ENCODE results near the gene TCP11. TPM values are rescaled to one million over a fixed set of nuclear protein-coding genes. Genes with fewer than 3 reads are reported as not detected.

The TCP11 gene
- total RNA-seq, 8 experiments from 2014 or later = 0.22 to 1.2 (median 0.57) TPM; not detected in 4

DNA sequence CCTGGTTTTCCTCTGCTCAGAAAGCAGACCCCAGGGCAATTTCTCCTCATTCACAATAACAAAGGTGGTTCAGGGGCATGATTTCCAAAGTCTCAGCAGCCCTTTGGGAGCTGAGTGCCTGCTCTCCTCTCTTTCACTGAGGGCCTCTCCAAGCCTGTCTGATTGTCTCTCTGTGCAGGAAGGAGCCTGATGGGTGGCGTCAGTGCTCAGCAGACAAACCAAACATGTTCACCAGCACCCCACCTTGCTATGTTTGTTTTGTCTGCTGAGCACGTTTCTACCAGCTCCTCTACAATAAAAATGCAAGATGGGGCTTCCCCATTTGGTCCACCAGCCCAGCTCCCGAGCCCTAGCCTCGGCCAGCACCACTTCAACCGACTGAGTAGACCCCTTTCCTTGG is 25.4 kb upstream of the TCP11 start:
- Histone ChIP-seq H3K27ac (no peak overlapping the region), H3K4me3 (no peak overlapping the region), H3K4me1 (replicated peaks in 1 of 2) (peaks cover 5 to 14% of the 10 kb centered on the region in 2 donors)
- in situ Hi-C loops (cut with MboI; ENCODE audit: low pct_unique_long_range_greater_than_20kb in 2 of 9, low sequenced_read_pairs in 9 of 9, unreplicated experiment in 9 of 9) = no loop called here
- peak in 3 of 8 experiments; percentile 41 to 97 (median 58) for ATAC-seq (replicated peaks in 6 of 8)
- WGBS, 10 experiments = 7 to 100% (median 83%) methylated on average over 2 to 4 of the region's 5 CpGs; no CpG with 5 or more reads in 4 of the 10 experiments

DNA sequence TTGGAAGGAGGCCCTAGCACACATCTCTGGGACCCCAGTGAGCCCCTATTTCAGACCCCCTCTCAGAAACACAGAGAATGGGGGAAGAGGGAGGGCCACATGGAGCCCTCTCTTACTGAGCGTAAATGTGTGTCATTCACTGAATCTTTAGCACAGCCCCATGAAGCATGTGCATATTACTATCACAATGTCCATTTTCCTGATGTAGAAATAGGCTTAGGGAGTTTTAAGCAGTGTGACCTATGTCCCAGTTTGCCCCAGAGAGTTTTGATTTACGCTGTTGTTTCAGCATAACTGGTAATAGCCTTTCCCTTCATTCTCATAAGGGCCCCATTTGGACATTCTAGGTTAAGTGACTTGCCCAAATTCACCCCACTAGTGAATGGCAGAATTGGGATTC is 25.0 kb upstream of the TCP11 start:
- WGBS, 10 experiments = 15 to 100% (median 64%) methylated on average over 1 to 2 of the region's 2 CpGs; no CpG with 5 or more reads in 4 of the 10 experiments
- peaks cover 6 to 14% of the 10 kb centered on the region in 2 donors for H3K4me1 ChIP-seq (replicated peaks in 1 of 2)
- in situ Hi-C loops (cut with MboI; ENCODE audit: low pct_unique_long_range_greater_than_20kb in 2 of 9, low sequenced_read_pairs in 9 of 9, unreplicated experiment in 9 of 9) = no loop called here
- ATAC-seq (replicated peaks in 6 of 8) = peak in 3 of 8 experiments; percentile 71 to 92 (median 90)
- H3K27ac ChIP-seq = no peak overlapping the region
- H3K4me3 ChIP-seq = no peak overlapping the region

DNA sequence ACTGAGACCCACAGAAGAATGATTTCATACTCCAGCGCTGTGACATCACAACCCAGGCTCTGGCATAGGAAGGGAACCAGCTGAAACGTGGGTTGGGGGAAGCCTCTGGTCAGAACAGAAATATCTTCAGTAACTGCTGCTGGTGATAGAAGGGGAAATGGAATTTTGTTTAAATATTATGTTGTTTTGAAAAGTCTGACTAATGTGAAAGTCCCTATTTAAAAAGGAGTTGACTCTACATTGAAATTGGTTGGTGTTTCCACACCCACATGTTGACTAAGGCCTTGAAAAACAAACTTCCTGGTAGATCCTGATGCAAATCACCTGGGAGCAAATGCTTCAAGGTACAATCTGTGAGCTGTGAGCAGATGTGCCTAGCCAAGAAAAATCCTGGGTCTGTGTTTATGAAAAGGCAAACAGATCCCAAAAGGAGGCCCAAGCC is 24.5 kb upstream of the TCP11 start:
- ATAC-seq (replicated peaks in 6 of 8) = peak in 3 of 8 experiments; percentile 42 to 79 (median 78)
- Histone ChIP-seq H3K4me1 (replicated peaks in 1 of 2) (peaks cover 9 to 14% of the 10 kb centered on the region in 2 donors), H3K4me3 (no peak overlapping the region), H3K27ac (no peak overlapping the region)
- in situ Hi-C loops (cut with MboI; ENCODE audit: low pct_unique_long_range_greater_than_20kb in 2 of 9, low sequenced_read_pairs in 9 of 9, unreplicated experiment in 9 of 9) = no loop called here
- WGBS, 10 experiments = 56 to 100% (median 75%) methylated on average over 1 to 2 of the region's 2 CpGs; no CpG with 5 or more reads in 5 of the 10 experiments

DNA sequence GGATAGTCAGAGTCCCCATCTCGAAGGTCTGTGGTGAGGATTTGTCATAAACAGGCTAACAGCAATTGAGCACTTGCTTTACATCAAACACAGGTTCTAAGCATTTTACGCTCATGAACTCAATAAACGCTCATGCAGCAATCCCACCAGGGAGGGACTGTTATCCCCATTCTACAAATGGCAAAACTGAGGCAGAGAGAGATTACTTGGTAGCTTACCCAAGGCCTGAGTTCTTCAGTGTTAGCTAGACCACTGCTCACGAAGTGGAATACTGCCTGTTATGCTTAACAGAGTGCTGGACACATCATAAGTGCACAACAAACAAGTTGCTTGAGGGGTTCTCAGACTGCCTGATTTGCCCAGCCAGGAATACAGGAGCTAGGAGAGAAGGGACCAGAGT is 23.7 kb upstream of the TCP11 start:
- no peak for ATAC-seq (replicated peaks in 6 of 8)
- 80 to 100% (median 95%) methylated on average over 1 to 4 of the region's 4 CpGs; no CpG with 5 or more reads in 2 of the 10 experiments for WGBS, 10 experiments
- Histone ChIP-seq H3K4me3 (no peak overlapping the region), H3K27ac (no peak overlapping the region), H3K4me1 (replicated peaks in 1 of 2) (peaks cover 9 to 14% of the 10 kb centered on the region in 2 donors)
- in situ Hi-C loops (cut with MboI; ENCODE audit: low pct_unique_long_range_greater_than_20kb in 2 of 9, low sequenced_read_pairs in 9 of 9, unreplicated experiment in 9 of 9) = no loop called here

DNA sequence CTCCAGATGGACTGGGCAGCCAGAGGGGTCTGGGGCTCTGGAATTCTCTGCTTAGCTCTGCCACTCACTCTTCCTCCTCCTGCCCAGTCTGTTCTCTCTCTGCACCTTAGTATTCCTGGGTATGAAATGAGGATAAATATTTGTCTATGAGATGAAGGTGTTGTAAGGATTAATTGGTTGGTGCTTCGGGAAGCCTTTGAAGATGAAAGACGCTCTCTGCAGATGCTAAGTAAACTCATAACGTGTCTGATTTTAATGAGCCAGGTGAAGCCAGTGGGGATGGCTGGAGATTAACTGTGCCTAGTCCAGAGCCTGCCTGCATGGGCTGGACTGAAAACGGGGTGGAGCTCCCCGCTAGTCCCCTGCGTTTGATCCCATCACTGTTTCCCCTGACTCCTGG is 23.1 kb upstream of the TCP11 start:
- H3K27ac ChIP-seq = no peak overlapping the region
- WGBS, 10 experiments = 14 to 100% (median 90%) methylated on average over 1 to 6 of the region's 6 CpGs; no CpG with 5 or more reads in 3 of the 10 experiments
- no peak overlapping the region for H3K4me3 ChIP-seq
- H3K4me1 ChIP-seq (replicated peaks in 1 of 2) = peaks cover 9 to 14% of the 10 kb centered on the region in 2 donors
- no peak for ATAC-seq (replicated peaks in 6 of 8)
- in situ Hi-C loops (cut with MboI; ENCODE audit: low pct_unique_long_range_greater_than_20kb in 2 of 9, low sequenced_read_pairs in 9 of 9, unreplicated experiment in 9 of 9) = no loop called here

DNA sequence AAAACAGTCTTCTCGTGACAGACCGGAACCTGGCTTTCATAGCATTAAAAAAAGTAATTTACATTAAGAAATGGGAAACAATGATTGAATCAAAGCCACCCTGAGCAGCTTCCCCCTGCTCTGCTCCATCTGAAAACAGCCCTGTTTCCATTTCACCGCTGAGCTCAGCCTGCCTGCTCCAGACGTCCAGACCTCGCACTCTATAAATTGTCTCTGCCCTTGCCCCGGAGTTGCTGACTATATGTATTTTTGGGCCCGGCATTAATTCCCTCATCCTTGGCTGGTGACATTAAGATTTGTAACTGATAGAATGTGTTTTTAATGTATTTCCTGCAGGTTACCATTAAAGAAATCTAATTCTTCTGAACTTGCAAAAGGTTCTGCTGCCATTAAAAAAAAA is 22.7 kb upstream of the TCP11 start:
- 48 to 100% (median 80%) methylated on average over 1 to 5 of the region's 7 CpGs; no CpG with 5 or more reads in 2 of the 10 experiments for WGBS, 10 experiments

DNA sequence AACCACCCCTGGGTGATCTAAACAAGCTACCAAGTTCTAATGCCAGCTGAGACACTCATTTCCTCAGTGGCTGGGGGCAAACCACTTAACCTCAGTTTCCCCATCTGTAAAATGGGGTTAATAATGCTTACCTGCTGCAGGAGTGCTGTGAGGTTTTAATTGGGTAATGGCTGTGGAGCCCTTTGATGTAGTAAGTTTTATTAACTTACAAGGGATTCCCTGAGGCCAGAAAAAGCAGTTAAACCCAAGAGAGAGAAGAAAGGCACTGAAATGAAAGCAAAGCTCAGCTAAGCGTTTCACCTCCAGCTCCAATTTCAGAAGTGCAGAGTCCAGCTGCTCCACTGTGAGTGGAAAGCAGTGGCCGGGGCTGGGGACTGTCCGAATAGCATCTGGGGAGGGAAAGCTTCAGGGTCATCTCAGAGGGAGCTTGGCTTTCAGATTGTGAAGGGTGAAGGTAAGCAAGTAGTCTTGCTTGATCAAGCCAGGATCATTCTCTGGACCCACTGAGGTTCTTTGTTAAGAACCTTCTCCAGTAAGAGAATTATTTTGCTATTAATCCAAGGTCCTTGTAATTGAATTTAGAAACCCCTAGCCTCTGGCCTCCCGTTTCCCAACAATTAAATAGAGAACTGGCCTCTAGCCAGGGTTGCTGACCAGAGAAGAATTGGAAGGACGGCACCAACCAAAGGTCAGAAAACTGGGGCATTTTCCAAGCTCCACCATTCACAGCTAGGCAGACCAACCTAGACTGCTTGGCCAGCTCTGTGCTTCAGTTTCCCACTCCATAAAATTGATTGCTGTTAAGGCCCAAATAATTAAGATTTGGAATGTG is 20.9 kb upstream of the TCP11 start:
- in situ Hi-C loops (cut with MboI; ENCODE audit: low pct_unique_long_range_greater_than_20kb in 2 of 9, low sequenced_read_pairs in 9 of 9, unreplicated experiment in 9 of 9) = no loop called here
- peaks cover 4 to 5% of the 10 kb centered on the region in 2 donors for H3K4me1 ChIP-seq (replicated peaks in 1 of 2)
- WGBS, 10 experiments = 43 to 100% (median 78%) methylated on average over 1 to 4 of the region's 5 CpGs; no CpG with 5 or more reads in 2 of the 10 experiments
- H3K4me3 ChIP-seq = no peak overlapping the region
- no peak overlapping the region for H3K27ac ChIP-seq
- no peak for ATAC-seq (replicated peaks in 6 of 8)

More for the DNA sequence above, 22.7 kb upstream of the TCP11 start:
- peaks cover 6 to 12% of the 10 kb centered on the region in 2 donors for H3K4me1 ChIP-seq (replicated peaks in 1 of 2)
- H3K27ac ChIP-seq = no peak overlapping the region
- no peak overlapping the region for H3K4me3 ChIP-seq
- no peak for ATAC-seq (replicated peaks in 6 of 8)
- in situ Hi-C loops (cut with MboI; ENCODE audit: low pct_unique_long_range_greater_than_20kb in 2 of 9, low sequenced_read_pairs in 9 of 9, unreplicated experiment in 9 of 9) = no loop called here

DNA sequence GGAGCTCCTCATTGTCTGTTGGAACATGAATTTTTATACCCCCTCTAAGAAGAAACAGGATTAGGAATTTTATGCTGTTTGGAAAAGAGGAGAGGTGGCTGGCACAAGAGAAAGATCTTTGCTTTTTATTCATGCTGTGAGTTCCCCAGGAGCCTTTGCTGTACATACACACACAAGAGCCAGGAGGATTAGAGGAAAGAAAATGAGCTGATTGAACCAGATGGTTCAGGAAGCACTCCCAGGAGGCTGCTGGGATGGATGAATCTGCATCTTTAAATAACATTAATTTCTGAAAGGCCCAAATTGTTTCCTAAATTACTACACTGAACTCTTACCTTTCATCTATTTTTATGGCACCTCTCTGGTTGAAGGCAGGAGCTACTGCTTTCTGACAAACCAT is 20.1 kb upstream of the TCP11 start:
- Histone ChIP-seq H3K27ac (no peak overlapping the region), H3K4me3 (no peak overlapping the region), H3K4me1 (replicated peaks in 1 of 2) (peaks cover 0 to 5% of the 10 kb centered on the region in 2 donors)
- ATAC-seq (replicated peaks in 6 of 8) = peak in 1 of 8 experiments; percentile 36
- in situ Hi-C loops (cut with MboI; ENCODE audit: low pct_unique_long_range_greater_than_20kb in 2 of 9, low sequenced_read_pairs in 9 of 9, unreplicated experiment in 9 of 9) = no loop called here

DNA sequence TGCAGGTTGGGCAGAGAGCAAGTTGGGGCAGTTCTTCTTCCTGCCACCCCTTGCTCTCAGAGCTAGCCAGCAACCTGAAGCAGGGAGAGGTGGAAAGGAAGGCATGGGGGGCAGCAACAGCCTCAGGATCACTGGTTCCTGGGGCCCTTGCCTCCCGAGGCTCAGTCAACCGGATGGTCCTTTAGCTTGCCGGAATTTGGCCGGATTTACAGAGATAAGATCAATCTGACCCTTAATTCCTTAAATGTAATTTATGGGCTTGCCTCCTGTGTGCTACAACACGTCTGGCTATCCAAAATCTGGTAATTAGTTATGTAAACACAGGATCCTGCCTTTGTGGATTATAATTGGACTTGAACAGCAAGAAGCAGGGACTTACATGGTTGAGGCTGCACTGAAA is 19.5 kb upstream of the TCP11 start:
- WGBS, 10 experiments = 35 to 100% (median 82%) methylated on average over 2 to 5 of the region's 5 CpGs; no CpG with 5 or more reads in 6 of the 10 experiments
- in situ Hi-C loops (cut with MboI; ENCODE audit: low pct_unique_long_range_greater_than_20kb in 2 of 9, low sequenced_read_pairs in 9 of 9, unreplicated experiment in 9 of 9) = no loop called here
- ATAC-seq (replicated peaks in 6 of 8) = no peak
- Histone ChIP-seq H3K27ac (no peak overlapping the region), H3K4me3 (no peak overlapping the region), H3K4me1 (replicated peaks in 1 of 2) (peaks cover 0 to 5% of the 10 kb centered on the region in 2 donors)

DNA sequence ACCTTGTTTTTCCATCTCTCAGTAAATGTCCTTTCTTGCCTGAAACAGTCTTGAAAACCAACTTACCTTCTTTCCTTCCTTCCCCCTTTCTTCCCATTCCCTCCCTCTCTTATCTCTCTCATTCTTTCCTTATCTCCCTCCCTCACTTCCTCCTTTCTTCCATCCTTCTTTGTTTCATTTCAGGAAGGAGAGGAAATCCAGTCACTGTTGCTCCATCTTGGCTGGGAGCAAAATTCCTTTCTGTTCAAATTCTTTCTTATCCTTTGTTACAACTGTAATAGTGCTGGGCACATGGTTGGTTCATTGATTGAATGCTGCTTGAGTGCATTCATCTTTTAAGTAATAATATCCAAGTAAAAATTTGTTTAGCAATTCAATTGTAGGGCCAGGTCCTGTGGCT is 17.4 kb upstream of the TCP11 start:
- in situ Hi-C loops (cut with MboI; ENCODE audit: low pct_unique_long_range_greater_than_20kb in 2 of 9, low sequenced_read_pairs in 9 of 9, unreplicated experiment in 9 of 9) = no loop called here
- ATAC-seq (replicated peaks in 6 of 8) = no peak
- Histone ChIP-seq H3K4me3 (no peak overlapping the region), H3K4me1 (replicated peaks in 1 of 2) (peaks cover 0 to 5% of the 10 kb centered on the region in 2 donors), H3K27ac (no peak overlapping the region)

DNA sequence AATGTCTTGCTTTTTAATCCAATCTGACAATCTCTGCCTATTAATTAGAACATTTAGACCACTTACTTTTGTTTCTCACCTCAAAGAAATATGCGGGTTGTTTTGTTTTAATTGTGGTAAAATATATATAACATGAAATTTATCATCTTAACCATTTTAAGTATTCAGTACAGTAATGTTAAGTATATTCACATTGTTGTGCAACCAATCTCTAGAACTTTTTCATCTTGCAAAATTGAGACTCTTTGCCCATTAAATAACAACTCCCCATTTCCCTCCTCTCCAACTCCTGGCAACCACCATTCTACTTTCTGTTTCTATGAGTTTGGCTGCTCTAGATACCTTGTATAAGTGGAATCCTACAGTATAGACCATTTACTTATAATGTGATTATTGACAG is 13.8 kb upstream of the TCP11 start:
- Histone ChIP-seq H3K4me1 (replicated peaks in 1 of 2) (no peaks in the 10 kb centered on the region), H3K27ac (no peak overlapping the region), H3K4me3 (no peak overlapping the region)
- 64 to 100% (median 88%) methylated on average over 1 of the region's 1 CpG; no CpG with 5 or more reads in 1 of the 10 experiments for WGBS, 10 experiments
- in situ Hi-C loops (cut with MboI; ENCODE audit: low pct_unique_long_range_greater_than_20kb in 2 of 9, low sequenced_read_pairs in 9 of 9, unreplicated experiment in 9 of 9) = no loop called here
- no peak for ATAC-seq (replicated peaks in 6 of 8)

DNA sequence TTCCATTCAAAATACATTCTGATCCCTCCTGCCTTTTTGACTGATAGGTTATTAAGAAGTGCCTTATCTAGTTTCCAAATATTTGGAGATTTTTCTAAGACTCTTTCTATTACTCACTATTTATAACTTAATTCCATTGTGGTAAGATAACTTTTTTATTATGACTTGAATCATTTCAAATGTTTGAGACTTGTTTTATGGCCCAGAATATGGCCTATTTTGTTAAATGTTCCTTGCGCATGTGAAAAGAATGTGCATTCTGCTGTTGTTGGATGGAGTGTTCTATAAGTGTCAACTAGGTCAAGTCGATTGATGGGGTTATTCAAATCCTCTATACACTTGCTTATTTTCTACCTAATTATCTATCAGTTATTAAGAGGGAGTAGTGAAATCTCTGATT is 13.1 kb upstream of the TCP11 start:
- in situ Hi-C loops (cut with MboI; ENCODE audit: low pct_unique_long_range_greater_than_20kb in 2 of 9, low sequenced_read_pairs in 9 of 9, unreplicated experiment in 9 of 9) = no loop called here
- WGBS, 10 experiments = 75 to 100% (median 89%) methylated on average over 1 to 2 of the region's 2 CpGs; no CpG with 5 or more reads in 2 of the 10 experiments
- no peak overlapping the region for H3K4me3 ChIP-seq
- no peak for ATAC-seq (replicated peaks in 6 of 8)
- H3K4me1 ChIP-seq (replicated peaks in 1 of 2) = no peaks in the 10 kb centered on the region
- no peak overlapping the region for H3K27ac ChIP-seq

DNA sequence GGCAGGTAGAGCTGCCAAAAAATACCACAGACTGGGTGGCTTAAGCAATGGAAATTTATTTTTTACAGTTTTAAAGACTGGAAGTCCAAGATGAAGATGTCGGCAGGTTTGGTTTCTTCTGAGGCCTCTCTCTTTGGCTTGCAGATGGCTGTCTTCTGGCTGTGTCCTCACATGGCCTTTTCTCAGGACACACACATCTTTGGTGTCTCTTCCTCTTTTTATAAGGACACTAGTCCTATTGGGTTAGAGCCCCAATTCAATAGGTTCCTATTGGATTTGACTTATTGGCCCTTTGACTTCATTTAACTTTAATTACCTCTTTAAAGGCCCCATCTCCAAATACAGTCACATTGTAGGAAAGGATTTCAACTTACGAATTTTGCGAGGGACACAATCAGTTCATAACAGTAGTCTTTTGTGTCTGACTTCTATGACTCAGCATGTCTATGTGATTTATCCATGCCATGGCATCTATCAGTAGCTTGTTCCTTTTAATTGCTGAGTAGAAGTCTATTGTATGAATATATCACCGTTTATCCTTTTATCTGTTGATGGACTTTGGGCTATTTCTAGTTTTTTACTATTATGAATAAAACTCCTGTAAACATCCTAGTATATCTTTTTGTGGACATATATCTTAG is 11.0 kb upstream of the TCP11 start:
- 50 to 100% (median 68%) methylated on average over 2 to 4 of the region's 4 CpGs for WGBS, 10 experiments
- no peak for ATAC-seq (replicated peaks in 6 of 8)
- H3K4me1 ChIP-seq (replicated peaks in 1 of 2) = peaks cover 13 to 14% of the 10 kb centered on the region in 2 donors
- no peak overlapping the region for H3K27ac ChIP-seq
- in situ Hi-C loops (cut with MboI; ENCODE audit: low pct_unique_long_range_greater_than_20kb in 2 of 9, low sequenced_read_pairs in 9 of 9, unreplicated experiment in 9 of 9) = no loop called here
- no peak overlapping the region for H3K4me3 ChIP-seq

Measured in motor neuron (in vitro differentiated cells).